GM19193 (cell line): ENCODE measurements around the gene DYNC1I1.

ENCODE experiments used
- POLR2A ChIP-seq: IDR thresholded peaks from 4 replicates; pipeline ENCODE4 v1.6.1; 2011; ENCODE audit not compliant: insufficient read depth, insufficient read length; ENCODE audit errors: extremely low read depth

DYNC1I1 gene

DNA sequence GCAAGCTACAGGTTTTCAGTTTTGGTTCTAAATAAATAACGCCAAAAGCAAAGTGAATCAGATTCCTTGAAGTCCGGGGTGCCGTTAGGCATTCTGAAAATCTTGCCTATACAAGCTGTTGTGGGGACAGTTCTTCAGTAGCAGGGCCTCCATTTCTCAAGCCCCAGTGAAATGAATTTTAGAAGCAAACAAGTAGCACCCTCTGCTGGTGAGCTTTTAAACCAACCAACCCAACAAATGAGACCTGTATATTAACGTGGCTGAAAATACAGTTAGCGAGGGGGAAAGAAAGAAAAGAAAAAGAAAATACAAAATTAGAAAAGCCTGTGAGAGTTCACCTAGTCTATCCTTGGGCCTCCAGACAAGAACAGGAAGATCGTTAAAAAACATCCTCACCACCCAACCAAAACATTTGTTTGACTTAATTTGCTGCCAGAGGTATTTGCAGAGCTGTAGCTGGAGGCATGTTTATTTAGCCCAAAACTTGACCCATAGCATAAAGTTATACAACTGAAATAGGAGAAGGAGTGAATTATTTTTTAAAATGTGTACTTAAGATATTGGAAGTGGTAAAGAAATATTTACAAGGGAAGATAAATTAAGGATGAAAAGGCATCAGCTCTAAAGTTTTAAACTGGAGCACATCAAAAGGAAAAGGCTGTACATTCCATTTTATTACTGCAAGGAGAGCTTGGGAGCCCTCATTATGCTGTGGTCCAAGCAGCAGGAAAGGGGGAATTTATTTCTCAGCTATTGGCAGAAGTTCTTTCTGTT, 98.9 kb downstream of the DYNC1I1 start:
- TF ChIP-seq POLR2A = no peak

GRCh38 chr7:95871896-95872295, 99.5 kb downstream of the DYNC1I1 start:
- no peak for TF ChIP-seq POLR2A

DNA sequence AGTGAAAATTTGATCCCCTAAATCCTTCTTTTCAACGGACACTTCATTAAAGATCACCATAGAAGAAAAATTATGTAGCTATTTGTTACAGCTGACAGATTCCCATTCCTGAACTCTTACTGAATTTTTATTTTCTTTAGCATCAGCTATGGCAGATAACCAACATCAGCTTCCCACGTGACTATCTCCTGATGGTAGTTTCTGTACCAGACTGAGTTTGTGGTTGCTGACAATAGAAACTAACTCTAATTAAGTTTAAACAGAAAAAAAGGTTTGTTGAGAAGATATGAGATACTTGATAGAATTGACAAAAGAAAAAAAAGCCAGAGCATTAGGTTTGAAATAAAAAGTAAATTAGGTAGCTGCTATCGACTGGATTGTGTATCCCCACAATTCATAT, 101.8 kb downstream of the DYNC1I1 start:
- no peak for TF ChIP-seq POLR2A

DNA sequence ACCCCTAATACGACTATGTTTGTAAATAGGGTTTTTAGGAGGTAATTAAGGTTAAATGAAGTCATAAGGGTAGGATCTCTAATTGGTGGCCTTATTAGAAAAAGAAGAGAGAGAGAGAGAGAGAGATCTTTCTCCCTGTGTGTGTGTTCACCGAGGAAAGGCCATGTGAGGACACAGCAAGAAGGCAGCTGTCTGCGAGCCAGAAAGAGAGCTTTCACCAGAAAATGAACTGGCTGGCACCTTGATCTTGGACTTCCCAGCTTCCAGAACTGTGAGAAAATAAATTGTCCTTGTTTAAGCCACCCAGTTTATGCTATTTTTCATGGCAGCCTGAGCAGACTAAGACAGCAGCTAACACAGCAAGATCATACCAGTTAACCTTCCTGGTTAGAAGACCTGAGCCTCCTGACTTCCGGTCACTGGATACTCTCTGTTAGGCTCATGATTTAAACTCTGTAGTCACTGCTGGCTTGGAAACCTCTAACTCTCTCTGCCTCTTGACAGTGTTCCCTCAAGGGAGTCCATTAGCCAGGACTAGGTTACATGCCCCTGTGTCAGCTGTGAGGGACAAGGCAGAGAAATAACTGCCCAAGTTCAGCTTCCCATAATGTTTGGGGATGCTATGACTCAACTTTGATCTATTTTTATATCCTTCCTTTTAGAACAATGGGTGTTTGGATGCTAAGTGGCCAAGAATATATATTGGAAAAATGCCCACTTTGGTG, 102.3 kb downstream of the DYNC1I1 start:
- TF ChIP-seq POLR2A = no peak

- TF ChIP-seq POLR2A = no peak
These were observed 103.2 kb downstream of the DYNC1I1 start for GRCh38 chr7:95875519-95875918.

DNA sequence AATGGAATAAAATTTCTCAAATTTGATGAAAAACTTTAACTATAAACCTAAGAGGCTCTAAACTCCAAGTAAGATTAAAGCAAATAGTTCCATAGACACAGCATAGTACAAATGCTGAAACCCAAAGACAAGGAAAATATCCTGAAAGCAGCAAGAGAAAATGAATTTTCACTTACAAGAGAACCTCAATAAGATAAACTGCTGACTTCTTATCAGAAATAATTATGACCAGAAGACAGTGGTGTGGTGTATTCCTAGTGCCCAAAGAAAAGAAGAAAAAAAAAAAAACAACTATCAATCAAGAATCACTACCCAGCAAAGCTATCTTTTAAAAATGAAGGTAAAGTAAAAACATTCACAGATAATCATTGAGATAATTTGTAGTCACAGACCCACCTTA, 106.3 kb downstream of the DYNC1I1 start:
- no peak for TF ChIP-seq POLR2A

DNA sequence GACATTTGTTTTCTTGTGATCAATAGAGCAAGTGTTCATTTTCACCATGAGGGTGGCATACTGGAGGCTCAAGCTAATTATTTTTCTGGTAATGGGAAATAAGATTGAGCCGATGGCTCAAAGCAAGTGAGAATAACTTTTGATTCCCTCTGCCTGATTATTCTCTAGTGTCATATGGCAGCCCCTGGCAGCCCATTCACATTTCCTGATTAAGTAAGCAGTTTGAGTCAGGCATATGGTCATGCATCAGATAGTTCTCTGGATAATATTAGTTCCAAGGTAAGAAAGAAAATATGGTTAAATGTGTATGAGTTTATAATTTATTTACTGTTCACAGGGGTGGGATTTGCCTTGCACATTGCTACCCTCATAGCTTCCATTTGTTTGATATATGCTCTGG, 109.2 kb downstream of the DYNC1I1 start:
- TF ChIP-seq POLR2A = no peak

DNA sequence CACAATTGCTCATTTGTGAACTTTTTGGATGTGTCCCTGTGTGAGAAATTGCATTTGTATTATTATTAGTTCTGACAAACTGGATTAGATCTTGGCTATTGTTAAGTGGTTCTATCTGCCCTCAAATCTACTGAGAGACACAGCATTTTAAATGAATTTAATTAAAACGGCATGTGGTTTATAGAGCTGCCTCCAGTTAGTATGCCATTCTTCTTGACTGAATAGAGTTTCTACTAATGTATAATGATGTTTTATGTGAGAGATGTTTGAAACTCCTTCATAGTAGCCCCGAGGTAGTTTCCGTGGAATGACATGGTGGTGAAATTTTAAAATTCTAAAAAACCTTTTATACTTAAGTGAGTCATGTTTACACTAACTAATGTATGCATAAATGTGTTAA, 110.9 kb downstream of the DYNC1I1 start:
- no peak for TF ChIP-seq POLR2A

- no peak for TF ChIP-seq POLR2A
These were observed 114.2 kb downstream of the DYNC1I1 start for GRCh38 chr7:95886501-95887090.

DNA sequence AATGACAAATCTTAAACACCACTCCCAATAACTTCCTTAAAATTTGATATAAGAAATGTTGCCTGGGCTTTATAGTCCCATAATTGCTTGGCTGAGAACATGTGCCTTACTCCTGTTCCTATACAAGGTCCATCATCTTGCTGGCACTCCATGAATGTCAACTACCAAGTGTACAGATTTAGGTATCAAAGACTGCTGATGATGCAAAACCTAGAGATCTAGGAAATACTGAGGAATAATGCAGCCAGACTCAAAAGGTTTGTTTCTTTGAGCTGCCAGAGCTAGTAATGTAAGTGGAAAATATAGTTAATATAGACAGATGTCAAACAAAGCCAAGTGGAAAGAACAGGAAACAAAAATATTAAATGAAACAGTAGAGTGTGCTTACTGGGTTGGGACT, 121.1 kb downstream of the DYNC1I1 start:
- no peak for TF ChIP-seq POLR2A

DNA sequence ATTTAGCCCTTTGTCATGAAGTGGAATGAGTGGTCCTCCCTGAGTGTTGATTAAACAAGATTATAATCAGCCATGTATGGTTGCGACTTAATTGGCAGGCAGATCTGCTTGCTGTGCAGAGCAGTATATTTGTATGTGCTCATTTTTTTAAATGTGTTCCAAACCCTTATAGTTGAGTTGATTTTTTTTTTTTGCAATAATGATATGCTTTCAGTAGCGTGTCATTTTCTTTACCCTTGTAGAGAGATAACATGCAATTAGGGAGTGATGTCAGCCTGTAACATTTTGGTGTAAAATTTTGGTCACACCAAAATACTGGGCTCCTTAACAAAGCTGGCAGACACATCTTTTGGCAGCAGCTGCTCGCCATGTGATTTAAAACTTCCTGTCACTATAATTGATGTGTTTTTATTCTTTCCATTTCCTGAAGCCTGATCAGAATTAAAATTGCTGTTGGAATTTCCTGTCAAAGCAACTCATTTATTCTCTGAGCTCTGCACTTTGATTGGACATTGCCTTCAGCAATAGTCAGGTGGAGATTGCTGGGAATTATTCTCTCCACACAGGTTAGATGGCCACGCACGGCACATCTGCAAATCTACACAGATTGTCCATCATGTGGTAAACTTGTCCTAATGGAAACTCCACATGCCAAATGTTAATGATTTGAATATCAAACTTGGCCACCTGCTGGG, 125.3 kb downstream of the DYNC1I1 start:
- TF ChIP-seq POLR2A = no peak

GRCh38 chr7:95899919-95900513, 127.7 kb downstream of the DYNC1I1 start:
- TF ChIP-seq POLR2A = no peak

GRCh38 chr7:95901006-95901405, 128.7 kb downstream of the DYNC1I1 start:
- no peak for TF ChIP-seq POLR2A

DNA sequence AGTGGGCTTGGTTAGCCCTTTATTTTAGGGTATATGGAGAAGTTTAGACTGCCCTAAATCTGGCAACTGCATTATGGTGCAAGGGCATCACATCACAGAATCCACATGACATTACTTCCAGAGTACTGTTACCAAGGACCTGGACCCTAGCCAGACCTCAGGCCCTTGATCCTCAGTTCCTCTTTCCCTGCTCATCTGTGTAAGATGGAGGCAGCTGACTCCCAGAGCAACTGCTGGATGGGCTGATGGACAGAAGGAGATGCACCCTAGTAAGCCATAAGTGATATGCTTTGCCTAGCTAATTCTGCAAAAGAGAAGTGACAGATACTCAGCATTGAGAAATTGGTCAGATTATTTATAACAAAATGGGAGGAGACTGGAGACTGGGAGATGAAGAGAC, 131.7 kb downstream of the DYNC1I1 start:
- no peak for TF ChIP-seq POLR2A

DNA sequence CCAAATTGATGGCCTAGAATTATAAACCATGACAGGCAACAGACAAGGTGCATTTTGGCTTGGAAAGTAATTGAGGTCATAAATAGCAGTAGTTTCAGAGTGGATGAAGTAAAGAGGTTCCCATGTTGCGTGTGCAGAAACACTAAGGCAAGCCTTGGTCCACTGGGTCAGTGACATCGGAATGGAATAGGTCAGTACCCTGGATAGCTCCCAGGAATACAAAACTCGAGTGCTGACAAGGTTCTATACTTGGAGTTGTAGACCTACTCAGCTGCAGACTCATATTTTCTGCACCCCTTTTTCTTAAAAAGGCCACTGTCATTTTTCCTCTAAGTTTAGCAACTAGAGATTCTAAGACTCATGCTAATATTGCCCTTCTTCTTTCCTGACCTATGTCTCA, 132.8 kb downstream of the DYNC1I1 start:
- no peak for TF ChIP-seq POLR2A
